GM06990 (cell line): ENCODE measurements around the gene PRPF4.
A peak's percentile ranks its signal among the peaks of the same experiment; 100 is the strongest.
"Not testable (repeated sequence)": the region's sequence is repeated elsewhere in the genome, so short reads cannot be mapped to it uniquely, and the experiment has no call there.

Experiments
- DNase-seq: peaks from one replicate; pipeline ENCODE4 v3.0.0-alpha.2; 2011; ENCODE audit not compliant: insufficient read length; ENCODE audit errors: extremely low read depth
- H3K27me3 ChIP-seq: replicated peaks from 2 replicates; pipeline ENCODE4 v1.6.0; 2011; ENCODE audit warnings: low read length; ENCODE audit not compliant: control insufficient read depth, insufficient read depth
- H3K36me3 ChIP-seq: 2 replicates; pipeline ENCODE4 v1.5.1; 2011; ENCODE audit warnings: low read length; ENCODE audit not compliant: control insufficient read depth, insufficient read depth
- H3K4me3 ChIP-seq: replicated peaks from 2 replicates; pipeline ENCODE4 v1.5.1; 2011; ENCODE audit warnings: low read depth, mild to moderate bottlenecking, control low read depth, low read length
- TF ChIP-seq, protein P1 (sequence below): IDR thresholded peaks from 2 replicates; pipeline ENCODE4 v1.5.1; 2011; ENCODE audit warnings: low read length, control low read depth, mild to moderate bottlenecking, inconsistent platforms; ENCODE audit not compliant: insufficient read depth, poor library complexity, severe bottlenecking

PRPF4 gene

GRCh38 chr9:113275157-113276131 lies at the start of gene PRPF4, which contains the start of gene CDC26:
PRPF4 (plus strand) TSS chr9:113275658; CDS start chr9:113275744, 86 bp downstream.
CDC26 (minus strand) TSS chr9:113275572; CDS start chr9:113272507, 3,065 bp downstream.
- no peaks in the 10 kb centered on the region for H3K27me3 ChIP-seq
- H3K36me3 ChIP-seq: peaks cover 16% of the 10 kb centered on the region
- TF ChIP-seq, protein P1, sequence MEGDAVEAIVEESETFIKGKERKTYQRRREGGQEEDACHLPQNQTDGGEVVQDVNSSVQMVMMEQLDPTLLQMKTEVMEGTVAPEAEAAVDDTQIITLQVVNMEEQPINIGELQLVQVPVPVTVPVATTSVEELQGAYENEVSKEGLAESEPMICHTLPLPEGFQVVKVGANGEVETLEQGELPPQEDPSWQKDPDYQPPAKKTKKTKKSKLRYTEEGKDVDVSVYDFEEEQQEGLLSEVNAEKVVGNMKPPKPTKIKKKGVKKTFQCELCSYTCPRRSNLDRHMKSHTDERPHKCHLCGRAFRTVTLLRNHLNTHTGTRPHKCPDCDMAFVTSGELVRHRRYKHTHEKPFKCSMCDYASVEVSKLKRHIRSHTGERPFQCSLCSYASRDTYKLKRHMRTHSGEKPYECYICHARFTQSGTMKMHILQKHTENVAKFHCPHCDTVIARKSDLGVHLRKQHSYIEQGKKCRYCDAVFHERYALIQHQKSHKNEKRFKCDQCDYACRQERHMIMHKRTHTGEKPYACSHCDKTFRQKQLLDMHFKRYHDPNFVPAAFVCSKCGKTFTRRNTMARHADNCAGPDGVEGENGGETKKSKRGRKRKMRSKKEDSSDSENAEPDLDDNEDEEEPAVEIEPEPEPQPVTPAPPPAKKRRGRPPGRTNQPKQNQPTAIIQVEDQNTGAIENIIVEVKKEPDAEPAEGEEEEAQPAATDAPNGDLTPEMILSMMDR: no peak
- H3K4me3 ChIP-seq: peak within 1 kb of the TSS; percentile 76
- peak; percentile 95 for DNase-seq

GRCh38 chr9:113227436-113227835 lies 48.0 kb upstream of the PRPF4 start:
- no peak for DNase-seq
- no peaks in the 10 kb centered on the region for H3K27me3 ChIP-seq
- H3K4me3 ChIP-seq: no peak overlapping the region
- TF ChIP-seq, protein P1: no peak
- no peaks in the 10 kb centered on the region for H3K36me3 ChIP-seq

GRCh38 chr9:113228130-113228665 lies 47.3 kb upstream of the PRPF4 start:
- TF ChIP-seq, protein P1: no peak
- H3K4me3 ChIP-seq: no peak overlapping the region
- DNase-seq: no peak
- no peaks in the 10 kb centered on the region for H3K36me3 ChIP-seq
- no peaks in the 10 kb centered on the region for H3K27me3 ChIP-seq

GRCh38 chr9:113231701-113232100 lies 43.8 kb upstream of the PRPF4 start:
- no peaks in the 10 kb centered on the region for H3K27me3 ChIP-seq
- no peak overlapping the region for H3K4me3 ChIP-seq
- TF ChIP-seq, protein P1: no peak
- no peak for DNase-seq
- H3K36me3 ChIP-seq: no peaks in the 10 kb centered on the region

GRCh38 chr9:113235701-113236255 lies 39.7 kb upstream of the PRPF4 start:
- not testable (repeated sequence) for H3K4me3 ChIP-seq, H3K36me3 ChIP-seq, H3K27me3 ChIP-seq, DNase-seq

DNA sequence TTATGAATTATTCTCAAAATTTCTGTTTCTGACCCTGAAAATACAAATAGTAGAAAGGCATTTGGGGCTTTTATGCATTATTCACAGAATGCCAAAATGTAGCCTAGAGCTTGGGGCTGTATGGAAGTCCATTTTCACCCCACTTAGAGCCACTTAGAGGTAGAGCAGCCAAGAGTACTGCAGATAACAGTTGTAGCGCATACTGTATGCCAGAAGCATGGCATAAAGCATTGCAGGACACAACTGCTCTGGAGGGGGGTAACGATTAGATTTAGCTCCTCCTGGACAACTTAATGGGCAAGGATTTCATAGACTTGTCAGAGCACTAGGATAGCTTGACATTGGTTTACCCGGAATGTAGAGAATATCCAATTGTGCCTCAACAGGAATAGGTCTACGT lies 38.4 kb upstream of the PRPF4 start:
- Histone ChIP-seq H3K4me3 (no peak overlapping the region), H3K27me3 (no peaks in the 10 kb centered on the region), H3K36me3 (no peaks in the 10 kb centered on the region)
- TF ChIP-seq, protein P1: no peak
- DNase-seq: no peak
